MCF 10A (cell line): ENCODE results near the gene RPL13. TPM values are rescaled to one million over a fixed set of nuclear protein-coding genes. Genes with fewer than 3 reads are reported as not detected.

Experiments used
- BruUV-seq: library from RNA; stranded (reverse); fragments of 400-500 nt; replicated peaks from 2 replicates; lab custom pipeline; 2021; lab: Mats Ljungman, UMichigan
- CTCF ChIA-PET: fragments of 300-600 bp; sonication (Branson Sonifier 250); formaldehyde crosslinking; extraction: SDS; loops from one replicate; lab custom pipeline; 2021; ENCODE audit warnings: antibody characterized with exemption, inconsistent platforms; lab: Yijun Ruan, JAX
- POLR2A ChIA-PET: fragments of 300-600, 350-650 bp; sonication (Branson Sonifier 250); formaldehyde crosslinking; extraction: SDS; loops from one replicate; lab custom pipeline; 2020; ENCODE audit warnings: antibody characterized with exemption, inconsistent platforms; lab: Yijun Ruan, JAX
- DNase-seq: peaks from one replicate; pipeline ENCODE4 v3.0.0-alpha.2; 2018; ENCODE audit not compliant: unreplicated experiment
- H3K27ac Mint-ChIP-seq: one replicate; pipeline ENCODE4 v1.8.0; 2022; ENCODE audit warnings: mild to moderate bottlenecking, low read depth, mixed read lengths; ENCODE audit not compliant: unreplicated experiment
- H3K27me3 Mint-ChIP-seq: one replicate; pipeline ENCODE4 v1.8.0; 2022; ENCODE audit warnings: mixed read lengths; ENCODE audit not compliant: insufficient read depth, unreplicated experiment
- H3K36me3 Mint-ChIP-seq: one replicate; pipeline ENCODE4 v1.8.0; 2022; ENCODE audit warnings: mild to moderate bottlenecking, moderate library complexity, mixed read lengths; ENCODE audit not compliant: insufficient read depth, unreplicated experiment
- H3K4me1 Mint-ChIP-seq: one replicate; pipeline ENCODE4 v1.8.0; 2022; ENCODE audit warnings: mixed read lengths; ENCODE audit not compliant: insufficient read depth, unreplicated experiment
- H3K4me3 Mint-ChIP-seq: one replicate; pipeline ENCODE4 v1.8.0; 2022; ENCODE audit warnings: mild to moderate bottlenecking, moderate library complexity, mixed read lengths; ENCODE audit not compliant: unreplicated experiment
- H3K9me3 Mint-ChIP-seq: one replicate; pipeline ENCODE4 v1.8.0; 2022; ENCODE audit warnings: mixed read lengths; ENCODE audit not compliant: unreplicated experiment
- intact Hi-C: fragments of 100-400 bp; cut with micrococcal nuclease; formaldehyde crosslinking; loops from 2 replicates; pipeline ENCODE4 v1.14.1; 2022
- total RNA-seq: library from RNA; stranded (reverse); gene quantifications from 2 replicates; pipeline ENCODE4 v1.2.3, GENCODE V29; 2022
- TF ChIP-seq, protein P1 (sequence below): fragments of 200-600 bp; IDR thresholded peaks from one replicate; pipeline ENCODE4 v1.8.0; 2022; ENCODE audit warnings: antibody characterized with exemption, mild to moderate bottlenecking; ENCODE audit not compliant: unreplicated experiment

The RPL13 gene
- total RNA-seq, 1 experiment from 2014 or later = 3,148 TPM

DNA sequence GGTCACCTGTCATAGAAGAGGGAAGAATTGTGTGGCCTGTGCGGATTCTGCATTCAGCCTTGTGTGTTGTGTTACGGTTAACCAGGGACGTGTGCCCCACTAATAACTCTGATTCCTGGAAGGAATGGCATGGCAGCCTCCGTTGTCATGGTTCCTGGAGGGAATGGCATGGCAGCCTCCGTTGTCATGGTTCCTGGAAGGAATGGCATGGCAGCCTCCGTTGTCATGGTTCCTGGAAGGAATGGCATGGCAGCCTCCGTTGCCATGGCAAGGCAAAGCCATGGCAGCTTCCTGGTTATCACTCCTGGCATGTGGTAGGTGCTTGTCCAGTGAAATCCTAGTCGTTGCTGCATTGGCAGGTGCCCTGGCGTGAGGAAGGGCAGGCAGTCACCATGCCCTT lies 43.4 kb upstream of the RPL13 start:
- H3K4me3 Mint-ChIP-seq = no peak overlapping the region
- ChIA-PET POLR2A (interaction anchor here (0.9 to 1.1 kb wide), 2 partner anchors 28 to 306 kb away, joined by 3 read pairs; no protein-coding TSS in a partner anchor), CTCF (interaction anchor here (0.6 kb wide), 2 partner anchors 41 to 80 kb away, joined by 3 to 6 read pairs; no protein-coding TSS in a partner anchor)
- no peak for DNase-seq
- intact Hi-C loops = no loop called here
- no peaks in the 10 kb centered on the region for H3K9me3 Mint-ChIP-seq
- H3K4me1 Mint-ChIP-seq = no peaks in the 10 kb centered on the region
- H3K27me3 Mint-ChIP-seq = no peaks in the 10 kb centered on the region
- H3K27ac Mint-ChIP-seq = no peak overlapping the region
- no TSS peak for BruUV-seq
- TF ChIP-seq, protein P1, sequence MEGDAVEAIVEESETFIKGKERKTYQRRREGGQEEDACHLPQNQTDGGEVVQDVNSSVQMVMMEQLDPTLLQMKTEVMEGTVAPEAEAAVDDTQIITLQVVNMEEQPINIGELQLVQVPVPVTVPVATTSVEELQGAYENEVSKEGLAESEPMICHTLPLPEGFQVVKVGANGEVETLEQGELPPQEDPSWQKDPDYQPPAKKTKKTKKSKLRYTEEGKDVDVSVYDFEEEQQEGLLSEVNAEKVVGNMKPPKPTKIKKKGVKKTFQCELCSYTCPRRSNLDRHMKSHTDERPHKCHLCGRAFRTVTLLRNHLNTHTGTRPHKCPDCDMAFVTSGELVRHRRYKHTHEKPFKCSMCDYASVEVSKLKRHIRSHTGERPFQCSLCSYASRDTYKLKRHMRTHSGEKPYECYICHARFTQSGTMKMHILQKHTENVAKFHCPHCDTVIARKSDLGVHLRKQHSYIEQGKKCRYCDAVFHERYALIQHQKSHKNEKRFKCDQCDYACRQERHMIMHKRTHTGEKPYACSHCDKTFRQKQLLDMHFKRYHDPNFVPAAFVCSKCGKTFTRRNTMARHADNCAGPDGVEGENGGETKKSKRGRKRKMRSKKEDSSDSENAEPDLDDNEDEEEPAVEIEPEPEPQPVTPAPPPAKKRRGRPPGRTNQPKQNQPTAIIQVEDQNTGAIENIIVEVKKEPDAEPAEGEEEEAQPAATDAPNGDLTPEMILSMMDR = no peak
- H3K36me3 Mint-ChIP-seq = peaks cover 89% of the 10 kb centered on the region

DNA sequence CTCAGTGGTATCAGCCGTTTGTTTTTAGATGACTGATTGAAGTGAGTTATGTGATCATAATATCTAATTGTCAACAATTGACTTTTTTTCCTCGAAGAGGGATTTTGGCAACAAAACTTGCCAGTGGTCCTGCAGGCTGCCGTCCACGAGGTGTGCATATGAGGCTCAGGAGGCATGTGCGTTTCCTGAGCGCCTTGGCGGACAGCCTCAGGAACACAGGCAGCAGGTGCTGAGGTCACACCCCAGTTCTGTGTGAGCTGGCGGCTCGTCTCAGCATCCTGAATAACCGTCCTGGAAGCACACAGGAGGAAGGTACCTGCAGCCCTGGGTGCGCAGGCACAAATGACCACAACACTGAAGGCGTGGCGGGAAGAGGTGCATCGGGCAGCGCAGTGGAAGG lies 40.6 kb upstream of the RPL13 start:
- ChIA-PET POLR2A (no interaction called here), CTCF (interaction anchor here (0.5 kb wide), 1 partner anchor 10 kb away, joined by 3 read pairs; no protein-coding TSS in a partner anchor)
- Mint-ChIP-seq H3K4me1 (no peaks in the 10 kb centered on the region), H3K4me3 (no peak overlapping the region), H3K27me3 (no peaks in the 10 kb centered on the region), H3K27ac (no peak overlapping the region), H3K9me3 (no peaks in the 10 kb centered on the region), H3K36me3 (peaks cover 89% of the 10 kb centered on the region)
- DNase-seq = no peak
- BruUV-seq = no TSS peak
- intact Hi-C loops = no loop called here
- TF ChIP-seq, protein P1 = no peak

DNA sequence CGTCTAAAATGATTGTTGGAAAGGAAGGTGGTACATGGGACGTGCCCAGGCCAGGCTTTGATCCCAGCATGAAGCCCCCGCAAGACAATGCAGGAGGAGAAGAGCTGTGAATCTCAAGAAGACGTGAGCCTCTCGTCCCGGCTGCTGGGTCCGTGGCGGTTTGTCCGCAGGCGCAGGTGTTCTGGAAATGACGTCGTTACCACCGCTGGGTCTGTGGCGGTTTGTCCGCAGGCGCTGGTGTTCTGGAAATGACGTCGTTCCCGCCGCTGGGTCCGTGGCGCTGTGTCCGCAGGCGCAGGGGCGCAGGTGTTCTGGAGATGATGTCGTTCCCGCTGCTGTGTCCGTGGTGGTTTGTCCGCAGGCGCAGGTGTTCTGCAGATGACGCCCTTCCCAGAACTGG lies 38.2 kb upstream of the RPL13 start:
- ChIA-PET POLR2A (no interaction called here), CTCF (no interaction called here)
- TF ChIP-seq, protein P1 = no peak
- no peak overlapping the region for H3K27ac Mint-ChIP-seq
- no peaks in the 10 kb centered on the region for H3K4me1 Mint-ChIP-seq
- intact Hi-C loops = no loop called here
- DNase-seq = no peak
- no peaks in the 10 kb centered on the region for H3K27me3 Mint-ChIP-seq
- H3K4me3 Mint-ChIP-seq = no peak overlapping the region
- BruUV-seq = no TSS peak
- H3K36me3 Mint-ChIP-seq = peaks cover 89% of the 10 kb centered on the region
- H3K9me3 Mint-ChIP-seq = no peaks in the 10 kb centered on the region

DNA sequence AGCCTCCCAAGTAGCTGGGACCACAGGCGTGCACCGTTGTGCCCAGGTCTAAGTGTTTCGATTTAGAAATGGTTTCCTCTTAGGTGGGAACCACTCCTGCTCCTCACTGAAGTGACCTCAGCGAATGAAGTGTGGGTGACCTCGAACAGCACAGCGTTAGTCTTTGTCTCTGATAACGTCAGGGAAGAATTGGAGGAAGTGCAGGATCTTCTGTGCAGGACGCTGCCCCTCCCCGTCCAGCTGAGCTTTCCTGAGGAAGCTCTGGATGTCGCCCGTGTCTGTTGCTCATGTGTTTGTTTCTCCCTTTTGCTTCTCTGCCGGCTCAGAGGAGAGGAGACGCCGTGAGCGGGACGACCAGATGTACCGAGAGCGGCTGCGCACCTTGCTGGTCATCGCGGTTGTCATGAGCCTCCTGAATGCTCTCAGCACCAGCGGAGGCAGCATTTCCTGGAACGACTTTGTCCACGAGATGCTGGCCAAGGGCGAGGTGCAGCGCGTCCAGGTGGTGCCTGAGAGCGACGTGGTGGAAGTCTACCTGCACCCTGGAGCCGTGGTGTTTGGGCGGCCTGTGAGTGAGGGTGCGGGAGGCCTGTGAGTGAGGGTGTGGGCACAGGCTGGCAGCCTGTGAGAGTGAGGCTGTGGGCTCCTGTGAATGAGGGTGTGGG lies 36.7 kb upstream of the RPL13 start:
- Mint-ChIP-seq H3K9me3 (no peaks in the 10 kb centered on the region), H3K4me1 (no peaks in the 10 kb centered on the region), H3K4me3 (no peak overlapping the region), H3K27ac (no peak overlapping the region), H3K27me3 (no peaks in the 10 kb centered on the region), H3K36me3 (peaks cover 87% of the 10 kb centered on the region)
- TF ChIP-seq, protein P1 = no peak
- DNase-seq = no peak
- no TSS peak for BruUV-seq
- ChIA-PET POLR2A (no interaction called here), CTCF (no interaction called here)
- intact Hi-C loops = no loop called here
